GM19324 (cell line): ENCODE data around the gene TOLLIP.
"Not testable (repeated sequence)": the region's sequence is repeated elsewhere in the genome, so short reads cannot be mapped to it uniquely, and the experiment has no call there.

Source experiments
- ATAC-seq: cut with Tn5 transposase; IDR thresholded peaks from one replicate; pipeline ENCODE4 v1.9.1; 2021; ENCODE audit warnings: mild to moderate bottlenecking, moderate library complexity; ENCODE audit not compliant: unreplicated experiment, low FRiP score

Gene TOLLIP

GRCh38 chr11:1309498-1310317 lies at the start of gene TOLLIP:
TSS of gene TOLLIP (minus strand) at chr11:1309632. CDS start at chr11:1309498, 134 bp downstream.
- ATAC-seq = peak; percentile 82

DNA sequence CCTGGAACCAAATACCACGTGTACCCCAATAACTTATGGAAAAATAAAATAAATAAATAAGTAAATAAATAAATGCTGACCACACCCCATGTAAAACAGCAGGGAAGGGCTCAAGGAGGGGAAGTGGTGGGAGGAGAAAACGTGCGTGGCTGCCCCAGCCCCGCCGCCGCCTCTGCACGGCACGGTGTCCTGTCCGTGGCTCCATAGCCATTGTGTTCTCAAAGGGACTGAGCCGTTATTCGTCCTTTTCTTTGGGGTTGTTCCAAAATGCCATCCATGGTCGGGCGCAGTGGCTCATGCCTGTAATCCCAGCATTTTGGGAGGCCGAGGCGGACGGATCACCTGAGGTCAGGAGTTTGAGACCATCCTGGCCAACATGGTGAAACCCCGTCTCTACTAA lies 49.5 kb upstream of the TOLLIP start:
- not testable (repeated sequence) for ATAC-seq

GRCh38 chr11:1358286-1358685 lies 48.9 kb upstream of the TOLLIP start:
- no peak for ATAC-seq

DNA sequence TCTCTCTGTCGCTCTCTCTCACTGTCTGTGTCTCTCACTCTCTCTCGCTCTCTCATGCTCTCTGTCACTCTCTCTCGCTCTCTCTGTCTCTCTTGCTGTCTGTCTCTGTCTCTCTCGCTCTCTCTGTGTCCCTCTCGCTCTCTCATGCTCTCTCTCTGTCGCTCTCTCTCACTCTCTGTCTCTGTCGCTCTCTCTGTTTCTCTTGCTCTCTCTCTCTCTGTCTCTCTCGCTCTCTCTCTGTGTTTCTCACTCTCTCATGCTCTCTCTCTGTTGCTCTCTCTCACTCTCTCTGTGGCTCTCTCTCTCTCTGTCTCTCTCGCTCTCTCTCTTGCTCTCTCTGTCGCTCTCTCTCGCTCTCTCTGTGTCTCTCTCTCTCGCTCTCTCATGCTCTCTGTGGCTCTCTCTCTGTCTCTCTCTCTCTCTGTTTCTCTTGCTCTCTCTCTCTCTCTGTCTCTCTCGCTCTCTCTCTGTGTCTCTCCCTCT lies 47.1 kb upstream of the TOLLIP start:
- ATAC-seq = no peak

DNA sequence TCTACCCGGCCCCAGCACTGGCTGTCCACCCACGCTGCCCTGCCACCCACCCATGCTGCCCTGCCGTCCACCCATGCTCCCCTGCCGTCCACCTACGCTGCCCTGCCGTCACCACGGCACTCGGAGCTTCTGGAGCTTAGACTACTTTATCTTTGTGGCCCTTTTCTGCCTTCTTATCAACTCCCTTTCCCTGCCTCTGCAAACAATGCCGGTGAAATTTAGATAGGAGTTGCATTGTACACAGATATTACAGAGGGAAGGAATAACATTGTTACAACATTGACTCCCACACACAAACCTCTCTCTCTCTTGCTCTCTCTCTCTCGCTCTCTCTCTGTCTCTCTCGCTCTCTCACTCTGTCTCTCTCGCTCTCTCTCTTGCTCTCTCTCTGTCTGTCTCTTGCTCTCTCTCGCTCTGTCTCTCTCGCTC lies 46.6 kb upstream of the TOLLIP start:
- ATAC-seq = no peak

DNA sequence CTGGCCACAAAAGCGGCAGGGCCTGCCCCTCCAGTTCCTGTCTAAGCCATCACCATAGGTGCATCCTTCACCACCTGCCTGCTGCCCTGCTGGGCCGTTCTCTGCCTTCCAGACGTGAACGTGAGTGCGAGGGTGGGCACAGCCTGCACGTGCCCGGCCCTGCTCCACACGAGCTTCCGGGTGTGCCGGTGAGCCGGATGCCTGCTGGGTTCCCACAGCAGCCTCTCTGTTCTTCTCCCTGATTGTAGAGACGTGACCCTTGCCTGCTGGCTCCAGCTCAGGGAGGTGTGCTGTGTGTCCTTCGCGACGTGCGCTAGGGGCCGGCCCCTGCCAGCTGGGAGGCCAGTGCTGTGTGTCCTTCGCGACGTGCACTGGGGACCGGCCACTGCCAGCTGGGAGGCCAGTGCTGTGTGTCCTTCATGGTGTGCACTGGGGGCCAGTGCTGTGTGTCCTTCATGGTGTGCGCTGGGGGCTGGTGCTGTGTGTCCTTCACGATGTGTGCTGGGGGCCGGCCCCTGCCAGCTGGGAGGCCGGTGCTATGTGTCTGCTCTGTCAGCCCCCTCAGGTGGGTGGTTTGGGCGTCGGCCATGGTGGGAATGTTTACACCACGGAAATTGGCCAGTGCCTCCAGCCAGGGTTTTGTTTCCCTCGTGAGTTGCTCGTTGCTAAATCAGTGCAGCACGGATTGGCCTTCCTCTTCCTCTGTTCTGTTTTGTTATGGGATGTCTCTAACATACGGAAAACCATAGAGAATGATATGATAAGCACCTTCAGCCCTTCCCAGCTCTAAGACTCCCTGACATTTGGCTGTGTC lies 44.9 kb upstream of the TOLLIP start:
- ATAC-seq = no peak

- no peak for ATAC-seq
These were observed 44.1 kb upstream of the TOLLIP start for GRCh38 chr11:1353383-1354124.

GRCh38 chr11:1352696-1353382 lies 43.4 kb upstream of the TOLLIP start:
- no peak for ATAC-seq

DNA sequence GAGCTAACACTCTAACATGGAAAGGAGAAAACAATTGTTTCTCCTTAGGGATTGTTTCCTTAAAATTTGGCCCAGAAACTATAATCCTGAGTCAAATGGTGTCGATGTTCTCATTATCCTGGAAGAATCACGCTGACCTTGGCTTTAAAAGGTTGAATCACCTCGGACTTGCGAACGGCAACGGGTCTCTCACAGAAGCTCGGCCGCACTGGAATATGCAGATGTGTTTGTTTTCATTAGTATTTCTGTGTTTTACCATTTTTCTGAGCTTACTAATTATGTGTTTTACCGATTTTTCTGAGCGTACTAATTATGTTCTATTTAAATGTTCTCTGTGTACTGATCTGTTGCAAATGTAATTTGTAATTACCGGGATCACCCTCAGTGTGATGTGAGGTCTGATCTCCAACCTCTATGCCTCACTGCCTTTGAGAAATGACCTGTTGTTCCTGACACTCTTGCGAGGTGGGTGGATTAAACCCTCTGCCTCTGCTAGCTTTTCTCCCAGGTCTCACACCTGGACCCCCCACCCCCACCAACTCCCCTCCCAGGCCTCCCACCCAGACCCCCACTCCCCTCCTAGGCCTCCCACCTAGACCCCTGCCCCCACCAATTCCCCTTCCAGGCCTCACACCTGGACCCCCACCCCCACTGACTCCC lies 42.0 kb upstream of the TOLLIP start:
- no peak for ATAC-seq

- no peak for ATAC-seq
These were observed 40.8 kb upstream of the TOLLIP start for GRCh38 chr11:1350086-1350725.

DNA sequence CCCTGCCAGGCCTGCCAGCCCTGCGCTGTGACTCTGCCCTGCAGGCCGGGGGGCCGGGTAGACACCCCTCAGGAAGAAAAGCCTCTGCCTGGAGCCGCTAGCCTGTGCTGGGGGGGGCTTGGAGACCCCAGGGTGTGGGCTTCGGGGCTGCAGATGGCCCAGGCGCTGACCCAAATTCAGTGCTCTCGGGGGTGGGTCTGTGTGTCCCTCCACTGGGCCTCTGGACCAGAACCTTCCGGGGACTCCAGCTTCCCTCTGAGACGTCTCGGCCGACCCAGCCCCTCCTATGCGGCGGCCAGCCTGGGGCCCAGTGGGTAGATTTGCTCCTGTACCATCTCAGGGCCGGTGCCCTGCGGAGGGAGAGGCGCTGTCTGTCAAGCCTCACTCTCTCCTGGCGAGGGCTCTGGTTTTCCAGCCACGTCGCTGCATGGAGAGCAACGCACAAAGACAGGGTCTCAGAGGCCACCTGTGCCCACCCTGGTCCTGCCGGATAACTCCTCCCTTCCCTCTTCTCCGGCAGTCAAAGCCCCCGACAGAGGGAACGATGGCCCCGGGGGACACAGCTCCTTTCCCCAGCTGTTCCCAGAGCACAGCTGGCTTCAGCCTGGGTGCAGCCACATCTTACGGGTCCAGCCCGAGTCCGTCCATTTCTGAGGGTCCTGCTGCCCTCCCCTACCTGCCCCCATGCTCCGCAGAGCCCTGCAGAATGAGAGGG lies 40.1 kb upstream of the TOLLIP start:
- no peak for ATAC-seq

DNA sequence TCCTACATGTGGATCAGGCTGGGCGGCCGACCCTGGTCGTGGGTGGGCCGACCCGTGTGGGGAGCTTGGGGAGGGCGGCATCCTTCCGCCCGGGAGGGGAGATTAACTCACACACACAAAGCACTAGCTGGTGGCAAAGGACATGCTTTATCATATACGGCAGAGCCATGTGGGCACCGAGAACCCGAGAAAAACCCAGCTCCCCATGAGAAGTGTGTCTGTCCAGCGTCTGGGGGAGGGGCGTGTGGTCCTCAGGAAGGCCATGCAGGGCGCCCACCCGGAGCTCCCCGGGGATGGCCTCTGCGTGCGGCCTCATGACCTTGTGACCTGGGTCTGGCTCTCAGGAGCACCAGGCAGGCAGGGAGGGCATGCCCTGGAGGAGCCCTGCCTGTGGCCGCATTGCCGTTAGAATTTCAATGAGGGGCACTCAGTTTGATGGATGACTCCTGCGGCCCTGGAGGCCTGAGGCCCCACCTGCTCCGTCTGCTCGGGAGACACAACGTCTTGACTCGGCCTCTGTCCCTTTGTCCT lies 39.4 kb upstream of the TOLLIP start:
- ATAC-seq = no peak

- no peak for ATAC-seq
These were observed 38.8 kb upstream of the TOLLIP start for GRCh38 chr11:1348146-1348795.

DNA sequence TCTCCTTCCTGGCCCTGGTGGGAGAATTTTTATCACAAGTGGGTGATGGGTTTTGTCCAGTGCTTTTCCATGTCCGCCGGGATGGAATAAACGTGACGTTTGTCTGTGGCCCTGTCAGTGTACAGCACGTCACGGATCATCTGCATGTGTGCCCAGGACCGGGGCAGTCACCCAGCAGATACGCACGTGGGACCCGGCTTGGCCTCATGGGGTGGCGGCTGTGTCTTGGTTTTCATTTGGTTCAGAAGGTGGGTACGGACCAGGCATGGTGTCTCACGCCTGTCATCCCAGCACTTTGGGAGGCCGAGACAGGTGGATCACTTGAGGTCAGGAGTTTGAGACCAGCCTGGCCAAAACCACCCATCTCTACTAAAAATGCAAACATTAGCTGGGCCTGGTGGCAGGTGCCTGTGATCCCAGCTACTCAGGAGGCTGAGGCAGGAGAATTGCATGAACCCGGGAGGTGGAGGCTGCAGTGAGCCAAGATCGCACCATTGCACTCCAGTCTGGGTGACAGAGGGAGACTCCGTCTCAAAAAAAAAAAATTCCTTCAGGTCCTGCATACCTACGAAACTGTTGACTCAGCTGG lies 38.1 kb upstream of the TOLLIP start:
- not testable (repeated sequence) for ATAC-seq

GRCh38 chr11:1346669-1347390 lies 37.4 kb upstream of the TOLLIP start:
- no peak for ATAC-seq

GRCh38 chr11:1345737-1346513 lies 36.5 kb upstream of the TOLLIP start:
- ATAC-seq = no peak
